ENCODE data around the gene RTL10.
A peak's percentile ranks its signal among the peaks of the same experiment; 100 is the strongest.

RTL10 gene

GRCh38 chr22:19868773-19869471 is 14.2 kb upstream of the RTL10 start:
- TF ChIP-seq GLIS2 (tag by site-specific recombination; IDR thresholded peaks at IDR 0.05) (peak; percentile 41; the same call in 1 of the 2 replicates), ZIC2 (tag by site-specific recombination; IDR thresholded peaks at IDR 0.05) (peak; percentile 73), ZNF26 (tag by site-specific recombination; IDR thresholded peaks at IDR 0.05) (no peak)
- no peaks in the 10 kb centered on the region for H3K36me3 ChIP-seq (ENCODE audit: control insufficient read depth in 2 of 2, insufficient read depth in 1 of 2, low read length in 2 of 2)
- no peak overlapping the region for H3K4me3 ChIP-seq (ENCODE audit: low read depth, low read length)
- no peaks in the 10 kb centered on the region; the same call in 1 of the 2 replicates for H3K4me1 ChIP-seq (ENCODE audit: control insufficient read depth, insufficient read depth, low read length)
- no peak overlapping the region for H3K27ac ChIP-seq (ENCODE audit: extremely low read depth, low read depth, low read length)
- CTCF ChIA-PET = interaction anchor here (0.8 to 1.6 kb wide), 2 partner anchors 33 to 138 kb away, joined by 3 to 6 read pairs; no protein-coding TSS in a partner anchor
- POLR2A ChIA-PET = no interaction called here
- no peaks in the 10 kb centered on the region for H3K9me3 ChIP-seq (ENCODE audit: control insufficient read depth, insufficient read depth, low read depth, low read length)

- H3K27ac ChIP-seq (ENCODE audit: extremely low read depth, low read depth, low read length) = no peak overlapping the region
- H3K9me3 ChIP-seq (ENCODE audit: control insufficient read depth, insufficient read depth, low read depth, low read length) = no peaks in the 10 kb centered on the region
- H3K4me1 ChIP-seq (ENCODE audit: control insufficient read depth, insufficient read depth, low read length) = no peaks in the 10 kb centered on the region
- TF ChIP-seq ZNF549 (tag by site-specific recombination; IDR thresholded peaks at IDR 0.05) (no peak), MEIS1 (CRISPR knock-in tag; IDR thresholded peaks at IDR 0.05; ENCODE audit: borderline replicate concordance) (no peak)
- H3K36me3 ChIP-seq (ENCODE audit: control insufficient read depth in 2 of 2, insufficient read depth in 1 of 2, low read length in 2 of 2) = no peaks in the 10 kb centered on the region
- ChIA-PET POLR2A (no interaction called here), CTCF (interaction anchor here (0.8 kb wide), 1 partner anchor 33 kb away, joined by 3 read pairs; no protein-coding TSS in a partner anchor)
- H3K4me3 ChIP-seq (ENCODE audit: low read depth, low read length) = no peak overlapping the region
Measured at GRCh38 chr22:19868333-19868732, 13.7 kb upstream of the RTL10 start.

- H3K27ac ChIP-seq (ENCODE audit: extremely low read depth, low read depth, low read length) = no peak overlapping the region
- POLR2A ChIA-PET = interaction anchor here (1.2 kb wide), 1 partner anchor 12 kb away, joined by 4 read pairs; no protein-coding TSS in a partner anchor
- no peaks in the 10 kb centered on the region for H3K36me3 ChIP-seq (ENCODE audit: control insufficient read depth in 2 of 2, insufficient read depth in 1 of 2, low read length in 2 of 2)
- CTCF ChIA-PET = interaction anchor here (0.7 to 1.5 kb wide), 2 partner anchors 43 to 137 kb away, joined by 3 to 7 read pairs; no protein-coding TSS in a partner anchor
- no peaks in the 10 kb centered on the region for H3K9me3 ChIP-seq (ENCODE audit: control insufficient read depth, insufficient read depth, low read depth, low read length)
- no peak for TF ChIP-seq MYNN (tag by site-specific recombination; IDR thresholded peaks at IDR 0.05; ENCODE audit: borderline replicate concordance)
- TF ChIP-seq CTCF (tag by site-specific recombination; IDR thresholded peaks at IDR 0.05) = no peak
- TF ChIP-seq ZNF645 (tag by site-specific recombination; IDR thresholded peaks at IDR 0.05) = no peak
- no peak for TF ChIP-seq ZFP3 (tag by site-specific recombination; IDR thresholded peaks at IDR 0.05; ENCODE audit: low read depth)
- no peak for TF ChIP-seq ZBTB20 (tag by site-specific recombination; IDR thresholded peaks at IDR 0.05)
- TF ChIP-seq ZNF10 (tag by site-specific recombination; IDR thresholded peaks at IDR 0.05) = no peak
- no peak for TF ChIP-seq TSHZ1 (tag by site-specific recombination; IDR thresholded peaks at IDR 0.05; ENCODE audit: borderline replicate concordance)
- no peak for TF ChIP-seq ZNF112 (tag by site-specific recombination; IDR thresholded peaks at IDR 0.05)
- TF ChIP-seq SALL2 (tag by site-specific recombination; IDR thresholded peaks at IDR 0.05; ENCODE audit: borderline replicate concordance) = no peak
- TF ChIP-seq ZNF518A (tag by site-specific recombination; conservative IDR thresholded peaks at IDR 0.05; ENCODE audit: low read depth) = no peak
- H3K4me1 ChIP-seq (ENCODE audit: control insufficient read depth, insufficient read depth, low read length) = no peaks in the 10 kb centered on the region
- no peak overlapping the region for H3K4me3 ChIP-seq (ENCODE audit: low read depth, low read length)
Measured at GRCh38 chr22:19867617-19868016, 12.9 kb upstream of the RTL10 start.
